ENCODE measurements around the gene NFIC. TPM values are rescaled to one million over a fixed set of nuclear protein-coding genes. Genes with fewer than 3 reads are reported as not detected.

Gene NFIC
- total RNA-seq, 1 donor from 2014 or later = 32.9 TPM

- TF ChIP-seq, protein P1, sequence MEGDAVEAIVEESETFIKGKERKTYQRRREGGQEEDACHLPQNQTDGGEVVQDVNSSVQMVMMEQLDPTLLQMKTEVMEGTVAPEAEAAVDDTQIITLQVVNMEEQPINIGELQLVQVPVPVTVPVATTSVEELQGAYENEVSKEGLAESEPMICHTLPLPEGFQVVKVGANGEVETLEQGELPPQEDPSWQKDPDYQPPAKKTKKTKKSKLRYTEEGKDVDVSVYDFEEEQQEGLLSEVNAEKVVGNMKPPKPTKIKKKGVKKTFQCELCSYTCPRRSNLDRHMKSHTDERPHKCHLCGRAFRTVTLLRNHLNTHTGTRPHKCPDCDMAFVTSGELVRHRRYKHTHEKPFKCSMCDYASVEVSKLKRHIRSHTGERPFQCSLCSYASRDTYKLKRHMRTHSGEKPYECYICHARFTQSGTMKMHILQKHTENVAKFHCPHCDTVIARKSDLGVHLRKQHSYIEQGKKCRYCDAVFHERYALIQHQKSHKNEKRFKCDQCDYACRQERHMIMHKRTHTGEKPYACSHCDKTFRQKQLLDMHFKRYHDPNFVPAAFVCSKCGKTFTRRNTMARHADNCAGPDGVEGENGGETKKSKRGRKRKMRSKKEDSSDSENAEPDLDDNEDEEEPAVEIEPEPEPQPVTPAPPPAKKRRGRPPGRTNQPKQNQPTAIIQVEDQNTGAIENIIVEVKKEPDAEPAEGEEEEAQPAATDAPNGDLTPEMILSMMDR (IDR thresholded peaks at IDR 0.05; ENCODE audit: unreplicated experiment) = no peak
- H3K4me3 Mint-ChIP-seq = no peak overlapping the region
- H3K27ac Mint-ChIP-seq = no peak overlapping the region
- H3K9me3 Mint-ChIP-seq = no peaks in the 10 kb centered on the region
- no peaks in the 10 kb centered on the region for H3K4me1 Mint-ChIP-seq
- DNase-seq (ENCODE audit: low spot score in 2 of 2, unreplicated experiment in 2 of 2) = no peak
- no peaks in the 10 kb centered on the region for H3K36me3 Mint-ChIP-seq
- peaks cover 30% of the 10 kb centered on the region for H3K27me3 Mint-ChIP-seq (ENCODE audit: low read depth)
These were observed 112.2 kb downstream of the NFIC start for GRCh38 chr19:3478409-3479176.

DNA sequence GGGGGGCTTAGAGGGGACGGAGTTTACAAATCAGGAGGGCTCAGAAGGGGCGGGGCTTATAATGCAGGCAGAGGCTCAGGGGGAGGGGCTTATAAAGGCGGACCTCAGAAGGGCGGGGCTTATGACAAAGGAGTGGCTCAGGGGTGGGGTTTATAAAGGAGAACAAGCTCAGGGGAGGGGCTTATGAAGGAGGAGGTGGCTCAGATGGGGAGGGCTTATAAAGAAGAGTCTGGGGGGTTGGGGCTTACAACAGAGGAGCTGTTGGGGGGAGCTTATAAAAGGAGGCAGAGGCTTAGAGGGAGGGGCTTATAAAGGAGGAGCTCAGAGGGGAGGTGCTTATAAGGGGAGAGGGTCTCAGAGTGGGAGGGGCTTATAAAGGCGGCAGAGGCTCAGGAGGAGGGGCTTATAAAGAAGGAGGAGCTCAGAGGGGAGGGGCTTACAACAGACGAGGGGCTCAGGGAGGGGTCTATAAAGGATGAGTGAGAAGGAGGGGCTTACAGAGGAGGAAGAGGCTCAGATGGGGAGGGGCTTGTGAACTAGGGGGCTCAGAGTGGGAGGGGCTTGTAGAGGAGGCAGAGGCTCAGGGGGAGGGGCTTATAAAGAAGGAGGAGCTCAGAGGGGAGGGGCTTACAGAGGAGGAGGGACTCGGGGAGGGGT, 112.9 kb downstream of the NFIC start:
- Mint-ChIP-seq H3K9me3 (no peaks in the 10 kb centered on the region), H3K4me3 (no peak overlapping the region), H3K27ac (no peak overlapping the region), H3K27me3 (ENCODE audit: low read depth) (peaks cover 27% of the 10 kb centered on the region), H3K36me3 (no peaks in the 10 kb centered on the region), H3K4me1 (no peaks in the 10 kb centered on the region)
- no peak for DNase-seq (ENCODE audit: low spot score in 2 of 2, unreplicated experiment in 2 of 2)
- TF ChIP-seq, protein P1 (IDR thresholded peaks at IDR 0.05; ENCODE audit: unreplicated experiment) = no peak

DNA sequence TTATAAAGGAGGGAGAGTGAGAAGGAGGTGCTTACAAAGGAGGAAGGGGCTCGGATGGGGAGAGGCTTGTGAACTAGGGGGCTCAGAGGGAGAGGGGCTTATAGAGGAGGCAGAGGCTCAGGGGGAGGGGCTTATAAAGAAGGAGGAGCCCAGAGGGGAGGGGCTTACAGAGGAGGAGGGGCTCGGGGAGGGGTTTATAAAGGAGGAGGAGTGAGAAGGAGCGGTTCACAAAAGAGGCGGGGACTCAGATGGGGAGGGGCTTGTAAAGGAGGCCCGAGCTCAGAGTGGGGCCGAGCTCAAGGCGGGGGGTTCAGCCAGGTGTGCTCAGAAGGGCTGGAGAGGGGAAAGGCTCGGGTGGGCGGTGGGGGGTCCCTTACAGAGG, 113.4 kb downstream of the NFIC start:
- H3K36me3 Mint-ChIP-seq = no peaks in the 10 kb centered on the region
- no peaks in the 10 kb centered on the region for H3K4me1 Mint-ChIP-seq
- H3K27me3 Mint-ChIP-seq (ENCODE audit: low read depth) = peaks cover 27% of the 10 kb centered on the region
- H3K27ac Mint-ChIP-seq = no peak overlapping the region
- no peak for DNase-seq (ENCODE audit: low spot score in 2 of 2, unreplicated experiment in 2 of 2)
- no peak overlapping the region for H3K4me3 Mint-ChIP-seq
- TF ChIP-seq, protein P1 (IDR thresholded peaks at IDR 0.05; ENCODE audit: unreplicated experiment) = no peak
- H3K9me3 Mint-ChIP-seq = no peaks in the 10 kb centered on the region

GRCh38 chr19:3480383-3481091, 114.2 kb downstream of the NFIC start, which contains the start of gene SMIM24:
TSS of gene SMIM24 (minus strand) at chr19:3480525. CDS start at chr19:3480463, 62 bp downstream.
- Mint-ChIP-seq H3K27ac (no peak within 1 kb of the TSS), H3K9me3 (no peaks in the 10 kb centered on the region), H3K4me3 (no peak within 1 kb of the TSS), H3K4me1 (no peaks in the 10 kb centered on the region), H3K27me3 (ENCODE audit: low read depth) (peaks cover 30% of the 10 kb centered on the region), H3K36me3 (no peaks in the 10 kb centered on the region)
- DNase-seq (ENCODE audit: low spot score in 2 of 2, unreplicated experiment in 2 of 2) = no peak
- TF ChIP-seq, protein P1 (IDR thresholded peaks at IDR 0.05; ENCODE audit: unreplicated experiment) = no peak

DNA sequence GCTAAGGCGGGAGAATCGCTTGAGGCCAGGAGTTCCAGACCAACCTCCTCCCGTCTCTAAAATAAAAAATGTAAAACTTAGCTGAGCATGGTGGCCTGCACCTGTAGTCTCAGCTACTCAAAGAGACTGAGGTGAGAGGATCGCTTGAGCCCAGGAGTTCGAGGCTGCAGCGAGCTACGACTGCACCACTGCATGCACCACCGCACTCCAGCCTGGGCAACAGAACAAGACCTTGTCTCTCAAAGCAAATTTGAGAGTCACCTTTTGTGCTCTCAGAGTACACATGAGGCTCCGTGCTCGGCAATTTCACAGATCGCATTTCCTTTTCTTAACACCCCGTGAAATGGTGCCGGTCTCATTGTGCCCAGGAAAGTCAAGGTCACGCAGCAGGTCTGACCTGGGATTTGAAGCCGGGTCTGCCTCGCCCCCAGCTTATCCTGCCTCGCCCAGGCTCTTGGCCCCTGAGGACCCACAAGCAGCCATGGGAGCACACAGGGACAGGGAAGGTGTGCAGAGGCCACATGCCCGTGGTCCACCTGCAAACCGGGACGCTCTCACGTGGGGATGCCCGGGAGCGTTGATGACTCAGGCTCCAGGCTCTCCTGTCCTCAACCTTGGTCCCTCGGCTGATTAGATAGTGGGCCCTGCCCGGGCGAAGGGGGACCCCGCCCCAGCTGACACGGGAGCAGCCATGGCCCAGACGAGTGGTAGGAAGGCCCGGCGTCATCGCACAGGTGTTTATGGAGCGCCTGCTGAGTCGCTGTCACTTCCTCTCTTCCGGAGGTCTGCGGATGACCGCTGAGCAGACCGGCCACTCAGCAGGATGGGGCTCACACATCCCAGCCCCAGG, 115.1 kb downstream of the NFIC start:
- Mint-ChIP-seq H3K27me3 (ENCODE audit: low read depth) (peaks cover 30% of the 10 kb centered on the region), H3K36me3 (no peaks in the 10 kb centered on the region), H3K4me1 (no peaks in the 10 kb centered on the region), H3K9me3 (no peaks in the 10 kb centered on the region), H3K27ac (no peak overlapping the region), H3K4me3 (no peak overlapping the region)
- no peak for DNase-seq (ENCODE audit: low spot score in 2 of 2, unreplicated experiment in 2 of 2)
- TF ChIP-seq, protein P1 (IDR thresholded peaks at IDR 0.05; ENCODE audit: unreplicated experiment) = no peak

Measured in mesothelial cell of epicardium (in vitro differentiated cells).